Activated T-cell treated with anti-CD3 and anti-CD28 coated beads, Interleukin-2, amount 50 U/mL, for 4 hours (primary cell): Measurements from ENCODE around the gene MTX1. TPM values are rescaled to one million over a fixed set of nuclear protein-coding genes. Genes with fewer than 3 reads are reported as not detected.
A peak's percentile ranks its signal among the peaks of the same experiment; 100 is the strongest.

ENCODE experiments used
- ATAC-seq, 2 donors: fragments of 200-7000 bp; cut with Tn5 transposase; one replicate each; pipeline ENCODE4 v1.10.0; 2021
- DNase-seq: peaks from one replicate; pipeline ENCODE4 v3.0.0-alpha.2; 2020
- H3K27me3 Mint-ChIP-seq: one replicate; pipeline ENCODE4 v1.8.0; 2021; ENCODE audit warnings: low read depth, mixed read lengths
- H3K36me3 Mint-ChIP-seq: one replicate; pipeline ENCODE4 v1.8.0; 2022; ENCODE audit warnings: mixed read lengths; ENCODE audit not compliant: insufficient read depth
- H3K4me1 Mint-ChIP-seq: one replicate; pipeline ENCODE4 v1.8.0; 2021; ENCODE audit warnings: low read depth, mixed read lengths
- H3K4me3 Mint-ChIP-seq: one replicate; pipeline ENCODE4 v1.8.0; 2021; ENCODE audit warnings: mild to moderate bottlenecking, moderate library complexity, mixed read lengths
- H3K9me3 Mint-ChIP-seq: one replicate; pipeline ENCODE4 v1.8.0; 2021; ENCODE audit warnings: mixed read lengths
- total RNA-seq, 3 donors: library from RNA; stranded (reverse); gene quantifications; one replicate each; pipeline ENCODE4 v1.2.1, GENCODE V29; 2021

The MTX1 gene
- total RNA-seq, 3 donors from 2014 or later: 77.4 to 88.6 (median 77.7) TPM

- peaks cover 48% of the 10 kb centered on the region for H3K4me1 Mint-ChIP-seq
- peaks cover 3% of the 10 kb centered on the region for H3K27me3 Mint-ChIP-seq
- peak overlapping the region; percentile 95 for H3K4me3 Mint-ChIP-seq
- no peak for DNase-seq
- no peak for ATAC-seq
- H3K36me3 Mint-ChIP-seq: peaks cover 14% of the 10 kb centered on the region
- no peaks in the 10 kb centered on the region for H3K9me3 Mint-ChIP-seq
These were observed 37.7 kb upstream of the MTX1 start for GRCh38 chr1:155170806-155171205.

- H3K4me3 Mint-ChIP-seq: peak overlapping the region; percentile 95
- peak; percentile 42 to 50 for ATAC-seq
These were observed 36.4 kb upstream of the MTX1 start for GRCh38 chr1:155171836-155172731.

GRCh38 chr1:155172732-155173477 is 35.6 kb upstream of the MTX1 start, which contains the start of gene KRTCAP2:
Gene KRTCAP2, minus strand, starts transcription at chr1:155173304. Its CDS starts 80 bp downstream, at chr1:155173224.
- no peaks in the 10 kb centered on the region for H3K9me3 Mint-ChIP-seq
- no peaks in the 10 kb centered on the region for H3K27me3 Mint-ChIP-seq
- H3K4me3 Mint-ChIP-seq: peak within 1 kb of the TSS; percentile 95
- H3K4me1 Mint-ChIP-seq: peaks cover 48% of the 10 kb centered on the region
- H3K36me3 Mint-ChIP-seq: peaks cover 14% of the 10 kb centered on the region
- ATAC-seq: peak; percentile 82 to 85
- peak; percentile 90 for DNase-seq

More at GRCh38 chr1:155171836-155172731, 36.4 kb upstream of the MTX1 start:
- Mint-ChIP-seq H3K27me3 (peaks cover under 1% of the 10 kb centered on the region), H3K4me1 (peaks cover 57% of the 10 kb centered on the region), H3K36me3 (peaks cover 14% of the 10 kb centered on the region), H3K9me3 (no peaks in the 10 kb centered on the region)
- no peak for DNase-seq

- ATAC-seq (peak; percentile 36), DNase-seq (peak; percentile 68)
- Mint-ChIP-seq H3K36me3 (peaks cover 13% of the 10 kb centered on the region), H3K9me3 (no peaks in the 10 kb centered on the region), H3K4me3 (peak within 1 kb of the TSS; percentile 95), H3K4me1 (peaks cover 47% of the 10 kb centered on the region), H3K27me3 (no peaks in the 10 kb centered on the region)
These were observed 34.8 kb upstream of the MTX1 start, which contains the start of gene TRIM46 for GRCh38 chr1:155173478-155174323. Gene TRIM46, plus strand, starts transcription at chr1:155173849. Its CDS starts 118 bp downstream, at chr1:155173967.

GRCh38 chr1:155174324-155175280 is 33.9 kb upstream of the MTX1 start:
- H3K9me3 Mint-ChIP-seq: no peaks in the 10 kb centered on the region
- H3K27me3 Mint-ChIP-seq: no peaks in the 10 kb centered on the region
- peaks cover 6% of the 10 kb centered on the region for H3K36me3 Mint-ChIP-seq
- ATAC-seq (no peak), DNase-seq (peak; percentile 48)
- H3K4me3 Mint-ChIP-seq: peak overlapping the region; percentile 95
- H3K4me1 Mint-ChIP-seq: peaks cover 44% of the 10 kb centered on the region

GRCh38 chr1:155175281-155175926 is 33.1 kb upstream of the MTX1 start:
- Mint-ChIP-seq H3K4me3 (peak overlapping the region; percentile 71), H3K4me1 (peaks cover 43% of the 10 kb centered on the region), H3K9me3 (no peaks in the 10 kb centered on the region), H3K36me3 (peaks cover under 1% of the 10 kb centered on the region), H3K27me3 (no peaks in the 10 kb centered on the region)
- ATAC-seq (no peak), DNase-seq (no peak)

- Mint-ChIP-seq H3K4me1 (peaks cover 42% of the 10 kb centered on the region), H3K36me3 (no peaks in the 10 kb centered on the region), H3K9me3 (no peaks in the 10 kb centered on the region), H3K4me3 (no peak overlapping the region), H3K27me3 (no peaks in the 10 kb centered on the region)
- no peak for ATAC-seq
- DNase-seq: no peak
These were observed 32.5 kb upstream of the MTX1 start for GRCh38 chr1:155175927-155176371.

GRCh38 chr1:155176544-155177071 is 31.9 kb upstream of the MTX1 start:
- H3K4me1 Mint-ChIP-seq: peaks cover 36% of the 10 kb centered on the region

GRCh38 chr1:155177192-155177917 is 31.1 kb upstream of the MTX1 start:
- H3K27me3 Mint-ChIP-seq: no peaks in the 10 kb centered on the region
- DNase-seq (no peak), ATAC-seq (no peak)
- H3K4me1 Mint-ChIP-seq: peaks cover 29% of the 10 kb centered on the region
- peaks cover 3% of the 10 kb centered on the region for H3K36me3 Mint-ChIP-seq
- H3K4me3 Mint-ChIP-seq: no peak overlapping the region
- no peaks in the 10 kb centered on the region for H3K9me3 Mint-ChIP-seq

More at GRCh38 chr1:155176544-155177071, 31.9 kb upstream of the MTX1 start:
- H3K9me3 Mint-ChIP-seq: no peaks in the 10 kb centered on the region
- no peaks in the 10 kb centered on the region for H3K27me3 Mint-ChIP-seq
- peaks cover under 1% of the 10 kb centered on the region for H3K36me3 Mint-ChIP-seq
- peak; percentile 87 for DNase-seq
- H3K4me3 Mint-ChIP-seq: peak overlapping the region; percentile 3
- ATAC-seq: peak; percentile 38 to 39

GRCh38 chr1:155177918-155178281 is 30.6 kb upstream of the MTX1 start:
- Mint-ChIP-seq H3K4me1 (peaks cover 27% of the 10 kb centered on the region), H3K36me3 (peaks cover 3% of the 10 kb centered on the region), H3K9me3 (no peaks in the 10 kb centered on the region), H3K27me3 (no peaks in the 10 kb centered on the region), H3K4me3 (no peak overlapping the region)
- no peak for ATAC-seq
- DNase-seq: no peak

- no peak for ATAC-seq
- H3K36me3 Mint-ChIP-seq: peaks cover 7% of the 10 kb centered on the region
- no peaks in the 10 kb centered on the region for H3K9me3 Mint-ChIP-seq
- H3K4me1 Mint-ChIP-seq: peaks cover 21% of the 10 kb centered on the region
- DNase-seq: no peak
- H3K4me3 Mint-ChIP-seq: no peak overlapping the region
- H3K27me3 Mint-ChIP-seq: no peaks in the 10 kb centered on the region
These were observed 29.9 kb upstream of the MTX1 start for GRCh38 chr1:155178441-155179111.
